HepG2 (cell line): Measurements from ENCODE around the gene CDH23. TPM values are rescaled to one million over a fixed set of nuclear protein-coding genes. Genes with fewer than 3 reads are reported as not detected.

Source experiments
- ATAC-seq: fragments of 200-7000 bp; cut with Tn5 transposase; 3 replicates; pipeline ENCODE4 v1.9.1; 2020; ENCODE audit warnings: mild to moderate bottlenecking, moderate library complexity
- BruUV-seq: library from RNA; stranded (reverse); fragments of 400-500 nt; replicated peaks from 2 replicates; lab custom pipeline; 2021; lab: Mats Ljungman, UMichigan
- CTCF ChIA-PET: fragments of 300-600 bp; formaldehyde crosslinking; extraction: SDS; loops from one replicate; lab custom pipeline; 2021; ENCODE audit warnings: low total read pairs, inconsistent platforms, low intra/inter-chr PET ratio; lab: Yijun Ruan, JAX
- POLR2A ChIA-PET: fragments of 350-600 bp; sonication (Branson Sonifier 250); formaldehyde crosslinking; loops from one replicate; lab custom pipeline; 2020; ENCODE audit warnings: antibody characterized with exemption, inconsistent platforms; lab: Yijun Ruan, JAX
- DNase-seq: peaks from one replicate; pipeline ENCODE4 v3.0.0-alpha.2; 2015; ENCODE audit warnings: low spot score
- FAIRE-seq: peaks from 3 replicates; lab custom pipeline; 2011; peaks lifted over from hg19 to GRCh38; lab: Jason Lieb, UNC
- H2AFZ ChIP-seq: one replicate; pipeline ENCODE4 v1.6.1; 2011; ENCODE audit warnings: low read length, inconsistent platforms
- H3K27ac ChIP-seq: fragments of 300-600 bp; 3 replicates; pipeline ENCODE4 v1.8.0; 2011; ENCODE audit warnings: mixed run types, mild to moderate bottlenecking, mixed read lengths, low read length, inconsistent platforms; ENCODE audit not compliant: insufficient read depth; ENCODE audit errors: extremely low read length
- H3K27me3 ChIP-seq, 2 experiments: fragments of 200-600 bp in 1 of 2; 2 replicates in 1 of 2; 3 replicates in 1 of 2; pipeline versions ENCODE4 v1.6.0 to v1.8.0; 2011; ENCODE audit warnings: low read length in 2 of 2, mild to moderate bottlenecking in 2 of 2, moderate library complexity in 2 of 2, inconsistent platforms in 1 of 2; ENCODE audit not compliant: insufficient read depth in 2 of 2, control insufficient read depth in 1 of 2
- H3K36me3 ChIP-seq, 2 experiments: fragments of 200-600 bp in 1 of 2; replicated peaks in 1 of 2; 2 replicates in 1 of 2; 3 replicates in 1 of 2; pipeline versions ENCODE4 v1.5.1 to v1.8.0; 2011; ENCODE audit warnings: low read length in 2 of 2, inconsistent platforms in 1 of 2; ENCODE audit not compliant: insufficient read depth in 2 of 2, control insufficient read depth in 1 of 2
- H3K4me1 ChIP-seq: 2 replicates; pipeline ENCODE4 v1.5.1; 2012; ENCODE audit warnings: low read length, inconsistent platforms; ENCODE audit not compliant: insufficient read depth
- H3K4me2 ChIP-seq: 2 replicates; pipeline ENCODE4 v1.6.0; 2011; ENCODE audit warnings: low read depth, low read length, inconsistent platforms
- H3K4me3 ChIP-seq, 3 experiments: fragments of 200-600 bp in 1 of 3; sonication (generic), shearing (Covaris generic) in 1 of 3; replicated peaks in 1 of 3; 2 replicates each; pipeline ENCODE4 v1.5.1; 2011 to 2016; ENCODE audit warnings: low read length in 3 of 3, inconsistent platforms in 2 of 3, low read depth in 2 of 3, mild to moderate bottlenecking in 2 of 3, control low read depth in 1 of 3, mixed read lengths in 1 of 3; ENCODE audit not compliant: insufficient read depth in 1 of 3
- H3K79me2 ChIP-seq: one replicate; pipeline ENCODE4 v1.6.1; 2011; ENCODE audit warnings: low read length, inconsistent platforms; ENCODE audit not compliant: insufficient read depth
- H3K9ac ChIP-seq: 2 replicates; pipeline ENCODE4 v1.6.0; 2011; ENCODE audit warnings: mild to moderate bottlenecking, low read depth, low read length, inconsistent platforms; ENCODE audit not compliant: insufficient read depth
- H3K9me3 ChIP-seq: 2 replicates; pipeline ENCODE4 v1.5.1; 2012; ENCODE audit warnings: mild to moderate bottlenecking, low read length
- H4K20me1 ChIP-seq: 2 replicates; pipeline ENCODE4 v1.6.0; 2011; ENCODE audit warnings: inconsistent platforms, mild to moderate bottlenecking, low read length, moderate library complexity; ENCODE audit not compliant: insufficient read depth
- ARID4A ChIP-seq: sonication (generic); formaldehyde crosslinking; IDR thresholded peaks from 2 replicates; pipeline ENCODE4 v1.5.0; 2020; ENCODE audit warnings: mild to moderate bottlenecking, missing genetic modification reagents, borderline replicate concordance
- ARNTL ChIP-seq: sonication (generic); formaldehyde crosslinking; IDR thresholded peaks from 2 replicates; pipeline ENCODE4 v1.4.0; 2020; ENCODE audit warnings: mild to moderate bottlenecking, missing genetic modification reagents
- FOXM1 ChIP-seq: sonication (generic); formaldehyde crosslinking; IDR thresholded peaks from 2 replicates; pipeline ENCODE4 v1.5.0; 2020; ENCODE audit warnings: missing genetic modification reagents
- ZNF317 ChIP-seq: sonication (generic); formaldehyde crosslinking; IDR thresholded peaks from 2 replicates; pipeline ENCODE4 v1.5.0; 2020; ENCODE audit warnings: mild to moderate bottlenecking, missing genetic modification reagents
- ZNF569 ChIP-seq: sonication (generic); formaldehyde crosslinking; IDR thresholded peaks from 2 replicates; pipeline ENCODE4 v1.5.0; 2020; ENCODE audit warnings: mild to moderate bottlenecking, missing genetic modification reagents, moderate library complexity, borderline replicate concordance
- WGBS: methylation state at CpG from one replicate; pipeline ENCODE4 v1.1.6; 2017; ENCODE audit warnings: low lambda C conversion rate; 5-methylcytosine and 5-hydroxymethylcytosine counted together
- in situ Hi-C: cut with HindIII; loops from 2 replicates; pipeline ENCODE4 v1.10.0; 2017; ENCODE audit warnings: low pct_unique_long_range_greater_than_20kb; ENCODE audit not compliant: extremely low pct_ligation_motif_present
- intact Hi-C: fragments of 100-400 bp; cut with micrococcal nuclease; formaldehyde crosslinking; loops from one replicate; pipeline ENCODE4 v1.10.0; 2022; ENCODE audit not compliant: unreplicated experiment
- polyA plus RNA-seq, 8 experiments: library from polyadenylated mRNA; depleted of rRNA in 3 of 8; stranded (reverse) in 7 of 8; unstranded in 1 of 8; fragments of >200 nt; fragmentation: Illumina TruSeq in 4 of 8; extraction: Trizol in 4 of 8; gene quantifications; 2 replicates each; pipeline versions ENCODE4 v1.2.1 to v1.2.3, GENCODE V29; 2011 to 2016; ENCODE audit warnings: low read depth in 4 of 8, missing spikeins in 1 of 8, mixed read lengths in 1 of 8; ENCODE audit not compliant: insufficient read depth in 1 of 8
- total RNA-seq, 5 experiments: library from RNA; depleted of rRNA; stranded (reverse); fragments of >200 nt; fragmentation: Illumina TruSeq; extraction: Trizol; gene quantifications; 2 replicates each; pipeline ENCODE4 v1.2.3, GENCODE V29; 2016; ENCODE audit warnings: low read depth in 1 of 5

Gene CDH23
- total and polyA plus RNA-seq, 2 of the 13 experiments (the other 11 are each of a cell fraction or from before 2014, with no cell fraction given), result 0.13 TPM; not detected in 1

GRCh38 chr10:71721313-71721712 lies 324.6 kb downstream of the CDH23 start:
- TF ChIP-seq FOXM1, result no peak
- no peak for TF ChIP-seq ARID4A
- TF ChIP-seq ZNF317, result no peak
- TF ChIP-seq ARNTL (CRISPR knock-in tag), result no peak
- no peak for TF ChIP-seq ZNF569 (CRISPR knock-in tag)
- no peaks in the 10 kb centered on the region for H3K79me2 ChIP-seq
- no peaks in the 10 kb centered on the region for H3K9me3 ChIP-seq
- 51% methylated on average over 6 of the region's 6 CpGs for WGBS
- DNase-seq, result no peak
- no peaks in the 10 kb centered on the region for H3K36me3 ChIP-seq
- intact Hi-C loops, result no loop called here
- peaks cover 1 to 49% of the 10 kb centered on the region in 2 experiments; a peak in 4 of 5 replicates for H3K27me3 ChIP-seq
- CTCF ChIA-PET, result no interaction called here
- H3K4me2 ChIP-seq, result no peak overlapping the region
- FAIRE-seq, result no peak
- in situ Hi-C loops, result no loop called here
- no peaks in the 10 kb centered on the region for H4K20me1 ChIP-seq
- no peak for ATAC-seq
- no peak overlapping the region for H3K27ac ChIP-seq
- no TSS peak for BruUV-seq
- POLR2A ChIA-PET, result no interaction called here
- H3K9ac ChIP-seq, result no peak overlapping the region
- no peak overlapping the region for H2AFZ ChIP-seq
- peaks cover 19% of the 10 kb centered on the region for H3K4me1 ChIP-seq
- no peak overlapping the region for H3K4me3 ChIP-seq
